Measurements from ENCODE around the gene PCED1B.

- TF ChIP-seq EP300 (IDR thresholded peaks at IDR 0.05; ENCODE audit: borderline replicate concordance) (no peak), ZBTB7A (IDR thresholded peaks at IDR 0.05; ENCODE audit: low read depth) (no peak)
These were observed 166.2 kb downstream of the PCED1B start for GRCh38 chr12:47245623-47246022.
